GM08714 (cell line): ENCODE results near the gene PCDH17.

ENCODE experiments used
- H3K4me3 ChIP-seq: fragments of 200-500 bp; sonication (Bioruptor generic); 2 replicates; pipeline ENCODE4 v1.5.1; 2014; ENCODE audit warnings: mild to moderate bottlenecking, low read length, inconsistent platforms
- ZNF274 ChIP-seq: IDR thresholded peaks from 2 replicates; pipeline ENCODE4 v1.6.1; 2012; ENCODE audit warnings: mild to moderate bottlenecking, low read depth, low read length

PCDH17 gene

DNA sequence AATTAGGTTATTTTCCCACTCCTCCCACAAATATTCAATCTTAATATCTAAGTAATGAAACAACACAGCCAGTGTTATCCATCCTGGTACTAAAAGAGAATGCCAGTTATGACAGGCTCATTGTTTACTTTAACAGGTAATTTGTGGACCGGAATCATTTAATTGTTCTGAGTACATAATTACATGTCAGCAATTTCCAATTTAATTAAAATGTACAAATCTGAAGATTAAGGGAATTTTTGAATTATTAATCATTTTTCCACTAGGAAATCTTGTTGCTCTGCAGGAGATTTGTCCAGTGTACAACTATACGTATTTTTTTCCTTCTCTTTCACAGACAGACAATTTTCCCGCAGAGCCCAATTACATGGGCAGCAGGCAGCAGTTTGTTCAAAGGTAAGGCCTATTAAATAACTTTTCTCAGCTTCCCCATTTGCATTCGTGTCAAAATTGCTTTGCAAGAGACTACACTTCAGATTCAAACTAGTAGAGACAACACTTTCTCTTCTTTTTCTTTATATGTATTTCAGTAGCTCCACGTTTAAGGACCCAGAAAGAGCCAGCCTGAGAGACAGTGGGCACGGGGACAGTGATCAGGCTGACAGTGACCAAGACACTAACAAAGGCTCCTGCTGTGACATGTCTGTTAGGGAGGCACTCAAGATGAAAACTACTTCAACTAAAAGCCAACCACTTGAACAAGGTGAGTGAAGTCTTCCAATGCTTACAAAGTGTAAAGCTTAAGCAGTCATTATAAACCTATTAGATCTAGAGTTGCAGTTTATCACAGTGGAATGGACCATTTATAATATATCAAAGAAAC, 34.8 kb downstream of the PCDH17 start:
- H3K4me3 ChIP-seq, result no peak overlapping the region
- TF ChIP-seq ZNF274, result no peak

DNA sequence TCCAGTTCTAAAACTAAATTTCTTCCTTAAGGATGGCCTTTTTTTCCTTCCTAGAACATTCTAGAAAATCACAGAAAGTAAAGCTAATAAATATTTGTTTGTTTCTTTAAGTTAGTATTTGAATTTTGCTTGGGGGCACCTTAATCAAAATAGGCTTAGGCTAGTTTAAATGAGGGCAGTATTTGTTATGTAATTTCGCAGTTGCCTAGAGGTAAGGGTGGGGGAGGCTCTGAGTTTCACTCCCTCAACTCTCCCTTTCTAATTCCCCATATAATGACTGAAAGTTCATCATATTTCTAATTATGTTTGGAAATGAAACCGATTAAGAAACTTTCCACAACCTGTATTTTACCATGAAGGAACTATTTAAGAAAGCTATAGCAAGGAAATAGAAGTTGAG, 40.6 kb downstream of the PCDH17 start:
- H3K4me3 ChIP-seq, result no peak overlapping the region
- no peak for TF ChIP-seq ZNF274

DNA sequence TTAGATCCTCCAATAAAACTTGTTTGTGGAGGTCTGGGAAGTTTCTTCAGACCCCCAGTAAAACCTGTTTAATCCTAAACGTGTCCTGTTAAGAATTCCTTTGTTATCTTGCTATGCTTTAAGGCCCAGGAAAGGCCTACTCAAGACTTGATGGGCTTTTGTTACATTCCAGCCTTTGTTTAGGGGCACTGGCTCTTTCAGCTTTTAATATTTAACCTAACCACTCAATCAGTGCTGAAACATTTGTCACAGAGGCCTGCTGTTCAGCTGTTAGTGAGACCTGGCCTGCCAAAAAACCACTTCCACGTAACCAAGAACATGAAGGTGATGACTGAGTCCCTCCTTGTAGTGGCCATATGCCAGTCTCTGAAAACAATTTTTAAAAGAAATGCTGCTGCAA, 41.7 kb downstream of the PCDH17 start:
- no peak overlapping the region for H3K4me3 ChIP-seq
- no peak for TF ChIP-seq ZNF274

DNA sequence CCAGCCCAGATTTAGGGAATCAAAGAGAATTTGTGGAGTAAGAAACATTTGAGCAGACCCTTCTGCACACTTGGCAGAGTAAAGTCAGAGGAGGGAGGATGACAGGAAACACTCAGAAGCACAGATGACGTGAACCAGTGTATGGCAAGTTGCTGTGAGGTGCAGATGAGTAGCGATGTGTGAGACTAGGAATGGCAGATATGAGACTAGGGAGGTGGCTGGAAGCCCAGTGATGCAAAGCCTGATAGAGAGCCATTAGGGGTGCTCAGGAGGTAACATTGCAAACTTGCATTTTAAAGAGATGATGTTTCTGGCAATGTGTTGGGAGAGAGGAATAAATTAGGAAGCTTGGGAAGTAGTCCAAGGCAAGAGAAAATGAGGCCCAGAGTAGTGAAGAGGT, 44.0 kb downstream of the PCDH17 start:
- no peak for TF ChIP-seq ZNF274
- no peak overlapping the region for H3K4me3 ChIP-seq

DNA sequence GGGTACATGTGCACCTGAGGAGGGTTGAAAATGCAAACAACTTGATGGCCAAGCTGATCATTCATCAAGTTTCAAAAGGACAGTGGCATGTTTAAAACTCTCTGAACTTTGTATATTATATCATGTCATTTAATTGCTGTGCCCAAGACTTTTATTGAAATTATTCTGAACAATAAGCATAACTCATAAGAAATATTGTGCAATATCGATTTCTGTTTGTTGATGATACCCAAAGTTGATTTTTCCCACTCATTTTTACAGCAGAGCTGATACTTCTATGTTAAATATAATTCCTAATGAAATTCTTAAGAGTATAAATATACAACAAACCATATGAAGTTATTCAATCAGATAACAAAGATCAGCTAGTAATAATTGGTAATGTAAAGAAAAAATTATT, 49.1 kb downstream of the PCDH17 start:
- H3K4me3 ChIP-seq, result no peak overlapping the region
- TF ChIP-seq ZNF274, result no peak

DNA sequence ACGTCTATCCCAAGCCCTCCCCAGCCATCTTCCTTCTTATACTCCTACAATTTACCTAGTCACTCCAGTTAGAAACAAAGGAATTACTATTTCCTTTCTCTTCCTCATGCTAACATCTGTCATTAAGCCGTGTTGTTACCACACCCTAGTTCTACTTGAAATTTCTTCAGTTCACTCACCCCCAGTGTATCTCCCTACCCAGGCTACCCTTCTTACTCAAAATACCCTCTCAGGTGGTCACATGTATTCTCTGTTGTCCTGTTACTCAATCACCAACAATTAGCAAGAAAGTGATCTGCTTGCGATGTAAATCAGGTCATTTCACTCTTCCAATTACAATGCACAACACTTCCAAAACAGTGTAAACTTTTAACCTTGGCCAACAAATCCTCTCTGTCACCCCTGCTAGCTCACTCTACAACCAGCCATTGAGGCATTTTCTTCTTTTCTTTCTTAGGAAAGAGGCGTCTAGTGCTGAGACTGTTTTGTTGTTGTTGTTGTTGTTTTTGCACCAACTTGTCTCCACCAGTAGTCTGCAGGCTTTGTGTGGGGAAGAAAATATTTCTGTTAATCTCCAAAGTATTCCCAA, 50.7 kb downstream of the PCDH17 start:
- H3K4me3 ChIP-seq, result no peak overlapping the region
- TF ChIP-seq ZNF274, result no peak

DNA sequence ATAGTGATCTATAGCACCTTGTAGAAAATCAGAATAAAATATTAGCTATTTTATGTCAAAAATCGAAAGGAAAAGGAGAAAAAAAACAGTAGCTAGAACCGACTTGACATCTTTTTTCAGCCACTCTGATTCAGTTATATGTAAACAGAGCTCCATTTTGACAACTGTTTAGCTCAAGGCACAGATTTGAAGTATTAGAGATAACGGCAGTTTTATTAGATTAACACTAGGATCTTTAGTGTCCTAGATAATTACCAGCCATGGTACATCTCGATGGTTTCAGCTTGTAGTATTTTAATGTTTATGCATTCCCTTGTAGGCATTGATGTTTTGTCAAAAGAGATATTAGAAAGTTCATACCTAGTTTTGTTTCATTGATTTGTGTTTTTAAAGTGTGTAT, 67.3 kb downstream of the PCDH17 start:
- no peak overlapping the region for H3K4me3 ChIP-seq
- TF ChIP-seq ZNF274, result no peak

DNA sequence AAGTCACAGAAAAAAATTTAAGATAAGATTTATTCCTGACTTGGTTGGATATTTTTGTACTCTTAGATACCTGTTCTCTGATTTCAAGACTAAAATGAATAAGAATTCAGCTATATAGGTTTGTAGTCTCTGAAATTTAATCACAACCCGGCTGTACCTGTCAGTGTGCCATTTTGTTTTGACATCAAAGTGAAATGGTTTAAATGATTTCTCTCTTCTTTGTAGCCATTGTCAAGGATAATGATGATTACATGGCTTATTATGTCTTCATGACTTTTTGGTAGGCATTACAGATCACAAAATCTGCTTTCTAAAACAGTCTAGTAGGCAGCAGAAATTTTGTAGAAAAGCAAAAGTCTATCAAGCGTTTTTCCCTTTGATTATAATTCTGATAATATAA, 72.5 kb downstream of the PCDH17 start:
- no peak for TF ChIP-seq ZNF274
- no peak overlapping the region for H3K4me3 ChIP-seq

DNA sequence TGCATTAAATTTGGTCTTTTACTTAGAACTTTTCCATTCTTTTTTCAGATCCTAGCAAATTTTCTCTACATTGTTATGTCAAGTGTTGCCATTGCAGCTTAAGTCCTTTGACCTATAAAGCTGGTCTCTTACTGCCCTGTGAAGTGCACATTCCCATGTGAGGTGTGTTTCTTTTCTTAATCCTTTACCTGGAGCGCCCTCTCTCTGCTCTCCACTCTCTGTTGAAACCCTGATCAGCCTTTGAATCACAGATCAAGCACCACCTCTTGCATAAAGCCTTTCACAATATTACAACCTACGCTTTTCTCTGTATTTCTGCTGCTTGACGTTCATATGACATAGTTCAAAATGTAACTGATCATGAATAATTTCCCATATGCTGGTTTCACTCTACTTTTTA, 84.8 kb downstream of the PCDH17 start:
- TF ChIP-seq ZNF274, result no peak
- H3K4me3 ChIP-seq, result no peak overlapping the region

DNA sequence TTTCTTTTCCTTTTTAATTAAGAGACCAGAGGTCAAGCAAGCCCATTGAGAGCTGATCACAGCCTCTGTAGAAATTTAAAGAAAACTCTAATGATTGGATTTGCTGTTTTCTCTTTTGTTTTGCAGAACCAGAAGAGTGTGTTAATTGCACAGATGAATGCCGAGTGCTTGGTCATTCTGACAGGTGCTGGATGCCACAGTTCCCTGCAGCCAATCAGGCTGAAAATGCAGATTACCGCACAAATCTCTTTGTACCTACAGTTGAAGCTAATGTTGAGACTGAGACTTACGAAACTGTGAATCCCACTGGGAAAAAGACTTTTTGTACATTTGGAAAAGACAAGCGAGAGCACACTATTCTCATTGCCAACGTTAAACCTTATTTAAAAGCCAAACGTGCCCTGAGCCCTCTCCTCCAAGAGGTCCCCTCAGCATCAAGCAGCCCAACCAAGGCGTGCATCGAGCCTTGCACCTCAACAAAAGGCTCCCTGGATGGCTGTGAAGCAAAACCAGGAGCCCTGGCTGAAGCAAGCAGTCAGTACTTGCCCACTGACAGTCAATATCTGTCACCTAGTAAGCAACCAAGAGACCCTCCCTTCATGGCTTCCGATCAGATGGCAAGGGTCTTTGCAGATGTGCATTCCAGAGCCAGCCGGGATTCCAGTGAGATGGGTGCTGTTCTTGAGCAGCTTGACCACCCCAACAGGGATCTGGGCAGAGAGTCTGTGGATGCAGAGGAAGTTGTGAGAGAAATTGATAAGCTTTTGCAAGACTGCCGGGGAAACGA, 93.1 kb downstream of the PCDH17 start:
- no peak overlapping the region for H3K4me3 ChIP-seq
- no peak for TF ChIP-seq ZNF274

DNA sequence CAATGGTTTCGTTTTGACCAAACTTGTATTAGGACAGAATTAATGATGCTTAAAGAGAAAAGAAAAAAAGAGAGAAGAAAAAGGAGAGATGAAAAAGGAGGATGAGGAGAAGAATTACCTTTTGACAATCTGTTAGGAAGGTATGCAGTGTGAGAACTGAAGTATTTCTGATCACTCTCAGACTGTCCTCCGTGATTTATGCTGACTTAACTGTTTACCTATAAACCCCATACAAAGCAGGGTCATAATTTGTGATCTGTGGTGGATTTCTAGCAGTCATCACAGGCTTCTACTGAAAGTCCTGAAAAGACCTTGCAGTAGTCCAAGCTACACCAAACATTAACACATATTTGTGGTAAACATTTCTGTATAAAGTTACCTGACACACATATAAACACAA, 93.9 kb downstream of the PCDH17 start:
- no peak for TF ChIP-seq ZNF274
- H3K4me3 ChIP-seq, result no peak overlapping the region

DNA sequence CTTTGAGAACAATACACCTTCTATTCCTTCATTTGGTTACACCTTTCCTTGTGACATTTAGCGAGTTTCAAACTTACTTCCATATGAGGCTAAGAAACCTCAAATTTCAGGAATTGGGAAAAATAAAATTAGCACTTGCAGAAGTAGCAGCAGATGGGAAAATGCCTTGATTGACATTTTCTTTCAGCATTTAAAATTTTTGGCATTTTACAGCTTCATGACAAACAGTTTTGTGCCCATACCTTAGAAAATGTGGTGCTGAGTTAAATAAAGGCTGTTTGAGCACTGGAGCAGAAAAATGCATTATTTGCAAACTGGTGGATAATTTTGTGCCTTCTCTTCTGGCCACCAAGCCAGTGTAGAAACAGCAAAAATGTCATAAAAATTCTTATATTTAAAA, 95.4 kb downstream of the PCDH17 start:
- TF ChIP-seq ZNF274, result no peak
- H3K4me3 ChIP-seq, result no peak overlapping the region

DNA sequence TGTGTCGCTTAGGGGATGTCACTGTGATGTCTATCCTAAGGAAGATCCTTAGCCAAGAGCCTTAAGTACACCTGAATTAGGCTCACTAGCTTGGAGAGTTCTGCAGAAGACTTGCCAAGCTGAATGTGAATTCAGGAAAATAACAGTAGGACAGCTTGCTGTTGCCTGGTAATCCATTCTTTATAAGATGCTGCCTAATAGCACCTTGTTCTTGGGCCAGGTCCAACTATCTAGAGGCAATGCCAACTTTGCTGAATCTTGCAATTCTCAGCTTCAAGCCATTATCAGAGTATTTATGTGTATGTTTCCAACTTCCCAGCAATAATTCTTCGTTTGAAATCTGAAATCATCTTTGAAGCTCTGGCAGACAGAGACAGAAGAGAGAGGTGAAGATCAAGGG, 102.8 kb downstream of the PCDH17 start:
- TF ChIP-seq ZNF274, result no peak
- H3K4me3 ChIP-seq, result no peak overlapping the region

DNA sequence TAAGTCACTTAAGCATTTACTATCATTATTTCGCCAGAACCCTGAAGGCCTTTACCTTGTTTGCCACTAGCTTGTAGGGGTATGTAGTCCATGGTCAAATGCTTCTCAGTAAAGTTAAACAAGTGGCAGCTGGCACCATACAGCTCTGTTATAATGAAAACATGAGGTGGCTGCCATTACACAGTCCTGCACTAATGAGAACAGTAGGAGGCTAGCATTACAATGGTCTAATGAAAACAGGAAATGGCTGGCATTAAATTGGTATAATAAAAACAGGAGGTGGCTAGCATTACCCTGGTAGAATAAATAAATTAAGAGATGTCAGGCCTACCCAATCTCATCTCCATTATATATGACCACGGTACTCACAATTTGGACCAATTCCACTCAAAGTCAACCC, 107.5 kb downstream of the PCDH17 start:
- no peak for TF ChIP-seq ZNF274
- H3K4me3 ChIP-seq, result no peak overlapping the region
